HG03439 (cell line): ENCODE results near the gene WDR64.

Experiments used
- ATAC-seq: cut with Tn5 transposase; IDR thresholded peaks from one replicate; pipeline ENCODE4 v1.9.1; 2021; ENCODE audit warnings: mild to moderate bottlenecking, moderate library complexity; ENCODE audit not compliant: unreplicated experiment

Gene WDR64

GRCh38 chr1:241652012-241652411 lies at the start of gene WDR64:
WDR64 (plus strand) TSS chr1:241652281; CDS start chr1:241652485, 204 bp downstream.
- no peak for ATAC-seq

- ATAC-seq: no peak
Observed at GRCh38 chr1:241603731-241604245, 48.3 kb upstream of the WDR64 start.

DNA sequence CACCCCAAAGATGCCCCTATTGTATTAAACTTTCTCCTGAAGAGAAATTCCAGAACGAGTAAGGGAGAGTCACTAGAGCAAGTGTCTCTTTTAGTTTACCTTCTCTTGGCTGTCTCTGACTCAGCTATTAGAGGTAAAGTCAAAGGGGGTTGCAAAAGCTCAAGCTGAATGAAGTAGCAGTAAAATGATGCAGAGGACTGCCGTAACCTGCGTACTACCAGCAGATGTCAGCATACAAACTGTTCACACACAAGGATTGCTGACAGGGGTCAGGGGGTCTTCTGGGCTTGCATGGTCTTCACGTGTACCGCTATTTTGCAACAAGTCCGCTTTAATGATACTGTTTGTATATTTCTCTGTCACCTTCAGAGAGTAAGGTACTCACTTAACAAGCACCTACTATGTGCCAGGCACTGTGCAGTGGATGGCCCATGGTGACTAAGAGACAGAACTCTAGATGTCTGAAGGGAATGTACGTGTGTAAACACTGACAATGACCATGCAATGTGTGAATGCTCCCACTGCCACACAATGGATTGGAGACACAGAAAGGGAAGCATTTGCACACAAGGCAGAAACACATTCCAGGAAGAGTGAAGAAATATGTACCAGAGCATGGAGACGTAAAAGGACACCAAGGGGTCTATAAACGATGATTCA lies 46.8 kb upstream of the WDR64 start:
- ATAC-seq: no peak

DNA sequence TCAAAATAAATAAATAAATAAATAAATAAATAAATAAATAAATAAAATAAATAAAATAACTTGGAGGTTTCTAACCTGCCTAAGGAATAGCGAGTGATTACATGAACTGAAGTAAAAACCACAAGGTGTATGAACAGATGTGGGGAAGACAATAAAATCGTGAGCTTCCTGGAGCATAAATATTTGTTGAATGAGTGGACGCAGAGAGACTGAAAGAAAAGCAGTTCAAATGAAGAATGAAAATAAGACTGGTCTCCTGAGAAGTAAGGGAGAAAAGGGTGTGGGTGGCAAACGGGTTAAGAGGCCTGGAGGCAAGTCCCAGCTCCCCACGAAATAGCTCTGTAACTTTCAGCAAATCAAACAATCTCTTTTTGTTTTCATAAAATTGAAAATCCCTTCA lies 45.5 kb upstream of the WDR64 start:
- ATAC-seq: no peak

GRCh38 chr1:241607497-241607896 lies 44.6 kb upstream of the WDR64 start:
- ATAC-seq: no peak

DNA sequence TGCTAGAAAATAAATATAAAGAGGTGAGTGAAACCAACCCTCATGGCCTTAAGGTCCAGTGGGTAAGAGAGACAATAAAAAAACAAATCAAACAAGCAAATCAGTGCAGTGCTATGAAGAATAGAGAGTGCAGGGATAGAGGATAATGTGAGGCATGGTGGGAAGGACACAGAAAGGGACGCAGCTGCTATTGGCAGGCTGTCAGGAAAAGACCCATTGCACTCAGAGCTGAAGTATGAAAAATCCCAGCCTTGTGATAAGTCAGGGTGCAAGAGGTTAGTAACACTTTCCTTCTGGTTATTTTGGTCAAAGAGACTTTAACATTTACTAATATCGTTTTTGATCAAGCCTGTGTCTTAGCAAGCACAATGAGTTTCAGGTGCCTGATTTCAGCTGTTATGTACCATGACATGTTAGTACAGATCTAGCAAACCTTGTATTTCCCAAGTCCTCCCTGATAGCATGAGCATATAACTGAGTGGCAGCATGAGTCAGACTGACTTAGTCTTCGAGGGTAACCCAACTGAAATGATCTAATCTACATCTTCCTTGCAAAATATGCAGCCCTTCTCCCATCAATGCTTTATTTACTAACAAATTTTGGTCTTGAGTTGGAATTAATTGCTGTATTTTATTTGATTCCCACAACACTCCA lies 43.6 kb upstream of the WDR64 start:
- no peak for ATAC-seq

DNA sequence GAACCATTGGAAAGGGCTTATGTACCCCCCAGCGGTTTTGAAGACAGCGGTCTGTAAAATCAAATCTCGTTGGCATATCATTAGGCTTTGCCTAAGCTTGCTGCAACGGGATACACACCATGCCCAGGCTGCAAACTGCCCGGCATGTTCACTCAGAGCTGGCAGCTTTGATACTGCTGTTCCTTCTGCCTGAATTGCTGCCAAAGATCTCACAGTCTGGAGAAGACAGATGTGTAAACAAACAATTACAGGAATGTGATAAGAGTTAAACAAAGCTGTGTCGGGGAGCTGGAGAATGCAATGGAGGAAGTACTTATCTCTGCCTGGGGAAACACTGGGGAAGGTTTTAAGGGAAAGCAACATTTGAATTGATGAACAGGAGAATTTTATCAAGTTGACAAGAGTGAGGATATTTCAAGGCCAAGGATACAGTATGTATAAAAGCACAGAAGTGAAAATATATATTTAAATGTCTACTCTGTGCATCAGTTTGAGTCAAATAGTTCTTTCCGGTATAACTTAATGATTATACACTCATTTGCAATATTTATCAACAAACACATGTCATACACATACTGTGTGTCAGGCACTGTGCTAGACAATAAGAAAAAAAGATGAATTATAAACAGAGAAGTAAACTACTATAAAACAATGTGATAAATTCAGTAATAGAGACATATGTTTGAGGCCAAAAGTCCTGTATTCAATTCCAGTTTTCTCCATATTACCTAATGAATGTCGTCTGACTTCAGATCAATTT lies 41.8 kb upstream of the WDR64 start:
- ATAC-seq: no peak

DNA sequence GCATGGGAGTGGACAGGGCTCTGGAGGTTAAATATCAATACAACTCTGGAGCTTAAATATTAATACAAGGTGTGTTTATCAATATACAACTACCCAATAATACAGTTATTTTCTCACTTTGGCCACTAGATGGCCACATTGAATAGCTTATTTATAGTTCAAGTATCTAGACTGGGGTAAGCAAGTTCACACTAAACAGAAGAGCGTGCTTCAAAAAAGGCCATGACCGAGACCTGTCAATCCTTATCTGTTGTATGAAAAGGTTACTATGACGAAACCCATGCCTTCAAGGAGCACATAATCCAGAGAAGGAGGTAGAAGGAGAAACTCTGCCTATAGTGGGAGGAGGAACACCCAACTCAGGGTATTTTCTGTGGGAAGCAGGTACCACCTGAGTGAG lies 41.0 kb upstream of the WDR64 start:
- peak; percentile 96 for ATAC-seq

DNA sequence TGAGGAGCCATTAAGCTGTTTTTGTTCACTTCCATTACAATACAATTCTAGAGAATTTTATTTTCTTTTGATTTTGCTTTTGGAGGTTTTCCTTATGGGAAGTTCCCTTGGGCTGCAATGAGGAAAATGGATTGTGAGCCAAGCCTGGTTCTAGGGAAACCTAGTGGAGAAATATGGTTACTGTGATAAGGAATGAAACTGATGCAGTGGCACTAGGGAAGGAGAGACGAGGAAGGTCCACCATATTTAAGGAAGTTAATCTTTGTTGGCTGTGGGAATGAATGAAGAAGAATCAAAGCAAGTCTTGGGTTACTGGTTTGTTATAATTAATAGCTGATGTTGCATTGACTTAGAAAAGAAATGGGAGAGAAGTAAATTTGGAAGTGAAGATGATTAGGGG lies 40.3 kb upstream of the WDR64 start:
- ATAC-seq: no peak

DNA sequence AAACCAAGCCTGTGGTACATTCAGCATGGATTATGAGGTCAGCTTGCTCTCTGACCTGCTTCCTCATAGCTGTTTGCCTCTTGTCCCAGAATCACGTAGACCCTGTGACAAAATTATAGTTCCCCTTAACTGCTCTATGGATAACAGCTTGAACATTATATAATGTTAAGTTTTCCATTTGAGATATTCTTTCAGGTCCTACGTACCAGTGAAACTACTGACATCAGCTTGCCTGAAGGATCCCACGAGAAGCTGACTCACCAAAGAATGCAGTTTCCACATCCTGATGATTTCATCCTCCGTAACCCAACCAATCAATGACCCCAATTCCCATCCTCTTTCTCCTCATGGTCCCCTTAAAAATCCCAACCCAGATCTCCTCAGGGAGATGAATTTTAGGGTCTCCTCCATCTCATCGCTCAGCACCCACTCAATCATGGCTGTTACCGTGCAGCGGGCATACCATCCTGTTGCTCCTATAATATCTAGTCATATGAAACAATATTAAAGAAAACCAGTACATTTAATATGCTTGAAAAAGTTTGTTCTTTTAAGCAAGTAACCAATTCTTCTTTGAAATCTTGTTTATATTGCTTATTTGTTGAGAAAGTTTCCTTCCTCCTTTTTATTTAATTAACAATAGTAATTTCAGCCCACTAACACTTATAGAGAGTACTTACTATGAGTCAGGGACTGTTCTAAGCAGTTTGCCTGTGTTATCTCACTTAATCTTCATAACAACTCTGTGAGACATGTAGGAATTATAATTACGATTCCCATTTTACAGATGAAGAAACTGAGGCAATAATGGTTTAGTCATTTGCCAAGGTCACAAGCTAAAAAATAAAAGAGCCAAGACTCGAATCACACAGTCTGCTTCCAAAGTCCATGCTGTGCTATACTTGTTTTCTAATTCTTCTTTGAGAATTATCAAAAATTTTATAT lies 39.3 kb upstream of the WDR64 start:
- no peak for ATAC-seq

GRCh38 chr1:241614144-241614543 lies 37.9 kb upstream of the WDR64 start:
- ATAC-seq: no peak

- no peak for ATAC-seq
Observed at GRCh38 chr1:241614572-241614971, 37.5 kb upstream of the WDR64 start.

GRCh38 chr1:241615043-241615974 lies 36.8 kb upstream of the WDR64 start:
- no peak for ATAC-seq

DNA sequence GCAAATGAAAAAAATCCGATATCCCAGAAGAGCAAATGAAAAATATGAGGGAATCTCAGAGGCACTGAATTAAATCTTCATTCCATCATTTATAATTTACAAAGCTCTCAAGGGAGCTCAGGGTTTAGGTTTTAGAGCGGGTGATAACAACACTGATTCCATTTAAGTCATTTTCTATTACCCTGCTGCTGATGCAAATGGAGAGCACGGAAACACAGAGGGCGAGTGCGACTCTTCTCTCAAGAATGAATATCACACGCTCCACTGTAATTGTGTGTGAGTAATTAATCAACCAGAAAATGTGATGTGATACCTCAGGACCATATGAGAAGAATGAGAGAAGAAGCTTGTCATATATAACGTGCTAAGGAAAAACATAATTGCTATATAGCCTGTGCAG lies 34.7 kb upstream of the WDR64 start:
- ATAC-seq: no peak

DNA sequence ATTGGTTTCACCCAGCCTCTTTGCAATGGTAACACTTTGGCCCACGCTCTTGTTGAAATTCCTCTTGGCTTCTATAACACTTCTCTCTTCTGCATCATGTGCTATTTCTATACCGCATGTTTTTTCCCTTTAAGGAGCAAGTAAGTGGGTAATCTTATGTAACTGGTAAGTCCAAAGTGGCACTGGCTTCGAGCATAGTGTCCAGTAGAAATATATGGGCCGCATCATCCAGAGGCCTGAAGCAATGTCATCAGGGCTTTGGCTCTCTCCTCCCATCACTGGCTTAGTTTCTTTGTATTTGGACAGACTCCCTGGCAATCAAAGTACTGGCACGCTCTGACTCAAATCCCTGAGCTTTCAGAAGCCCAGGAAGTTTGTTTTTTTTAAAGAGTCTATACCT lies 29.4 kb upstream of the WDR64 start:
- ATAC-seq: no peak

DNA sequence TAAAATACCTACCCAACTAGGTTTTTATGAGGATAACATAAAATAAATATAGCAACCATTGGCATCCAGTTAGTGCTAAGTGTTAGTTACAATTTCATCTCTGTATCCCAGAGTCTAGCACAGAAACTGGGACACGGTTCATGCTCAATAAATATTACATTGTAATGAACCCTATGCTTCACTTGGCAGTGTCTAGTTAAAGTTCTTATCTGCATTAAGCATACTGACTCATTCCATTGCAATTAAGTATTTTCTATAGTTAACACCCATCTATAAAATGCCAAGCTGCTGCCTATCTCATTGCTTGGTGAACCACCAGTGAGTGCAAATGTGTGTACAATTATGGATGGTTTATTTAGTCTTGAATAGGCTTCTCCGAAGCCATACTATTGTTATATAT lies 27.1 kb upstream of the WDR64 start:
- no peak for ATAC-seq

DNA sequence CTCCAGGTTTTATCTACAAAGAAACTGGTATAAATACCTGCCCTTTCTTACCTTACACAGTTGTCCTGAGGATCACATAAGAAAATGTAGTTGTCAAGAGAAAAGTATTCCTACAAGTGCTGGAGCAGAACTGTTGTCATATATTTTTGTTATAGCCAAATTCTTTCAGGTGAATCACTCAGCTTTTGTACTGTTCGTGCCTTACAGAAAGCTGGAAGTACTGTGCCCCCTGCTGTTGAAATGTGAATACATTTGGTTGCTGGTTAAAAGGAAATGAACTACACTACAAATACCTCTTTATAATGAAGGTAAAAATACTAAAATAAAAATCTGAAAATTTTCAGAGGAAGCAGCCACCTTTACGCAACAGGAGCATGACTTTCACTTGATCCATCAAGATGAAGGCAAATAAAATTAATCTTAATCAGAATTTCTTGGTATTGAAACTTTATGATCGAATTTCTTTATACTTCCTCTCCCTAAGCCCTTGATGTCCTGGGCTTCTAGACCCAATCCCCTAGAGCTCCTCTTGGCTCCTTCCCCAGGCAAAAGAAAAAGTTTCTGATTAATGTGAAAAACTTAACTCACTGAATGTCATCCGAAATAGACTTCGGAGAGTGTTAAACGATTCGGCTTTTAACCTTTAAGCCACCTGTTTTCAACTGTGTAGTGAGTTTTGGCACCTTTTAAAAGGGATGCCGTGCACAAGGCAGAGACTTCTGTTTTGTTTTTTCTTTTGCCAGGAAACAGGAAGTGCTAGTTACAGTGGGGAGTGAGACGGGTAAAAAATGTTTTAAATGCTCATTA lies 24.4 kb upstream of the WDR64 start:
- peak; percentile 75 for ATAC-seq

- no peak for ATAC-seq
Observed at GRCh38 chr1:241630005-241630404, 22.1 kb upstream of the WDR64 start.

GRCh38 chr1:241630476-241630875 lies 21.6 kb upstream of the WDR64 start:
- no peak for ATAC-seq
